SU-DHL-6 (cell line): ENCODE measurements around the gene PPM1H.

Experiments used
- H2AFZ ChIP-seq: fragments of 200-600 bp; sonication (generic); 2 replicates; pipeline ENCODE4 v1.6.1; 2014; ENCODE audit warnings: low read depth, mild to moderate bottlenecking, moderate library complexity, mixed read lengths, antibody characterized with exemption, low read length; ENCODE audit not compliant: severe bottlenecking
- H3F3A ChIP-seq: fragments of 200-600 bp; shearing (Covaris generic); 2 replicates; pipeline ENCODE4 v1.6.0; 2016; ENCODE audit warnings: antibody characterized with exemption, mild to moderate bottlenecking; ENCODE audit not compliant: insufficient read depth
- H3K27ac ChIP-seq: fragments of 200-600 bp; sonication (generic); 2 replicates; pipeline ENCODE4 v1.5.1; 2016; ENCODE audit warnings: low read depth, mild to moderate bottlenecking, low read length, moderate library complexity, mixed read lengths
- H3K27me3 ChIP-seq: fragments of 200-600 bp; sonication (generic), shearing (Covaris generic); 2 replicates; pipeline ENCODE4 v1.6.0; 2014; ENCODE audit warnings: mild to moderate bottlenecking, low read length
- H3K36me3 ChIP-seq: fragments of 200-600 bp; sonication (generic); 2 replicates; pipeline ENCODE4 v1.6.1; 2014; ENCODE audit warnings: mild to moderate bottlenecking, low read length, mixed read lengths
- H3K4me2 ChIP-seq: fragments of 300-600, 200-600 bp; shearing (Covaris generic), sonication (generic); 2 replicates; pipeline ENCODE4 v1.6.0; 2014; ENCODE audit warnings: low read length, low read depth, mild to moderate bottlenecking; ENCODE audit not compliant: poor library complexity, severe bottlenecking
- H3K4me3 ChIP-seq: fragments of 200-600 bp; sonication (generic); 2 replicates; pipeline ENCODE4 v1.5.1; 2014; ENCODE audit warnings: antibody characterized with exemption, low read length, mild to moderate bottlenecking, mixed read lengths; ENCODE audit not compliant: insufficient read depth, poor library complexity, severe bottlenecking
- H3K79me2 ChIP-seq: fragments of 200-600 bp; sonication (generic); 2 replicates; pipeline ENCODE4 v1.6.1; 2014; ENCODE audit warnings: mild to moderate bottlenecking, low read length, moderate library complexity; ENCODE audit not compliant: insufficient read depth
- H3K9ac ChIP-seq: fragments of 200-600 bp; sonication (generic); 2 replicates; pipeline ENCODE4 v1.7.0; 2014; ENCODE audit warnings: mild to moderate bottlenecking, low read length
- H3K9me2 ChIP-seq: fragments of 200-600 bp; sonication (generic); replicated peaks from 2 replicates; pipeline ENCODE4 v1.6.1; 2014; ENCODE audit warnings: low read length; ENCODE audit not compliant: insufficient read depth
- H3K9me3 ChIP-seq: fragments of 200-600 bp; sonication (generic); 2 replicates; pipeline ENCODE4 v1.6.1; 2014; ENCODE audit warnings: low read length, mixed read lengths; ENCODE audit not compliant: insufficient read depth
- H4K20me1 ChIP-seq: fragments of 200-600 bp; sonication (generic); 2 replicates; pipeline ENCODE4 v1.6.1; 2014; ENCODE audit warnings: low read depth, mild to moderate bottlenecking, antibody characterized with exemption, low read length, moderate library complexity, mixed read lengths
- CTCF ChIP-seq: fragments of 200-600 bp; sonication (generic); IDR thresholded peaks from one replicate; pipeline ENCODE4 v1.5.1; 2017; ENCODE audit warnings: antibody characterized with exemption, mild to moderate bottlenecking, low read length, moderate library complexity; ENCODE audit not compliant: insufficient read depth, poor library complexity, severe bottlenecking
- EZH2phosphoT487 ChIP-seq: fragments of 200-600 bp; sonication (generic), shearing (Covaris generic); conservative IDR thresholded peaks from 2 replicates; pipeline ENCODE4 v1.6.1; 2018; ENCODE audit warnings: mild to moderate bottlenecking, antibody characterized with exemption, low read length, moderate library complexity, mixed read lengths

Gene PPM1H

GRCh38 chr12:62603061-62603810, 331.7 kb downstream of the PPM1H start:
- peaks cover 5% of the 10 kb centered on the region; the same call in 1 of the 2 replicates for H4K20me1 ChIP-seq
- H3K9ac ChIP-seq: peak overlapping the region; percentile 96
- H3K4me2 ChIP-seq: peak overlapping the region; percentile 84
- no peaks in the 10 kb centered on the region for H3K27me3 ChIP-seq
- no peaks in the 10 kb centered on the region for H3K9me3 ChIP-seq
- no peaks in the 10 kb centered on the region for H3K9me2 ChIP-seq
- no peaks in the 10 kb centered on the region for H3K36me3 ChIP-seq
- TF ChIP-seq CTCF (no peak), EZH2phosphoT487 (no peak)
- H2AFZ ChIP-seq: peak overlapping the region; percentile 82
- peak overlapping the region; percentile 85 for H3K4me3 ChIP-seq
- peaks cover 25% of the 10 kb centered on the region; the same call in 1 of the 2 replicates for H3K79me2 ChIP-seq
- H3F3A ChIP-seq: peaks cover 43% of the 10 kb centered on the region
- H3K27ac ChIP-seq: peak overlapping the region; percentile 99

GRCh38 chr12:62602255-62603060, 332.5 kb downstream of the PPM1H start:
- Histone ChIP-seq H3K9me3 (no peaks in the 10 kb centered on the region), H3K9me2 (no peaks in the 10 kb centered on the region), H3F3A (peaks cover 43% of the 10 kb centered on the region), H4K20me1 (peaks cover 5% of the 10 kb centered on the region; the same call in 1 of the 2 replicates), H3K79me2 (peaks cover 25% of the 10 kb centered on the region; the same call in 1 of the 2 replicates), H3K27ac (peak overlapping the region; percentile 99), H3K27me3 (no peaks in the 10 kb centered on the region), H3K4me3 (peak overlapping the region; percentile 85), H3K4me2 (peak overlapping the region; percentile 84), H3K9ac (peak overlapping the region; percentile 96), H2AFZ (peak overlapping the region; percentile 82), H3K36me3 (no peaks in the 10 kb centered on the region)
- TF ChIP-seq EZH2phosphoT487 (no peak), CTCF (no peak)

- Histone ChIP-seq H4K20me1 (peaks cover 5% of the 10 kb centered on the region; the same call in 1 of the 2 replicates), H3K4me2 (peak overlapping the region; percentile 84), H3K9me2 (no peaks in the 10 kb centered on the region), H3F3A (peaks cover 41% of the 10 kb centered on the region), H3K4me3 (peak overlapping the region; percentile 85), H3K27ac (peak overlapping the region; percentile 99), H3K79me2 (peaks cover 25% of the 10 kb centered on the region; the same call in 1 of the 2 replicates), H3K9ac (peak overlapping the region; percentile 96), H2AFZ (peak overlapping the region; percentile 82), H3K36me3 (no peaks in the 10 kb centered on the region), H3K27me3 (no peaks in the 10 kb centered on the region), H3K9me3 (no peaks in the 10 kb centered on the region)
- TF ChIP-seq CTCF (no peak), EZH2phosphoT487 (no peak)
These were observed 333.2 kb downstream of the PPM1H start for GRCh38 chr12:62601765-62602164.
